LNCAP (cell line): Measurements from ENCODE around the gene SH3RF3.

Source experiments
- TF ChIP-seq, protein P1 (sequence below): fragments of 450-650 bp; IDR thresholded peaks from 2 replicates; pipeline ENCODE4 v1.5.1; 2017; ENCODE audit warnings: mild to moderate bottlenecking

SH3RF3 gene

DNA sequence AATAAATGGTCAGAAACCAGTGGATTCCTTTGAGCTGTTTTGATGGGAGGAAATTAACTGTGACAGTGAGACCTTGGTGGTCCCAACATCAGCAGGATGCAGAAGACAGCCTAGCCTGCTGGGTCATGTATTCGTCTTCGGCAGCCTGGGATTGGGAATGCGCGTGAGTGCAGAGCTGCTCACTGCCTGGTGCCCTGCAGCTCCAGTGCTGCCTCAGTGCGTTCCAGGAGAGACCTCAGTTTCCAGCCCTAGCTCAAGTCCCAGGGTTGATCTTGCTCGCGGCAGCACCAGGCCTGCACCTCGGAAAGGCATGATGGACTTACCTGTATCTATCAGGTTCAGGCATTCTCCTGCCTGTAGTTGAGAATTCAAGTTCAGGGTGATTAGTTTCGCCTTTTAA, 203.9 kb downstream of the SH3RF3 start:
- TF ChIP-seq, protein P1, sequence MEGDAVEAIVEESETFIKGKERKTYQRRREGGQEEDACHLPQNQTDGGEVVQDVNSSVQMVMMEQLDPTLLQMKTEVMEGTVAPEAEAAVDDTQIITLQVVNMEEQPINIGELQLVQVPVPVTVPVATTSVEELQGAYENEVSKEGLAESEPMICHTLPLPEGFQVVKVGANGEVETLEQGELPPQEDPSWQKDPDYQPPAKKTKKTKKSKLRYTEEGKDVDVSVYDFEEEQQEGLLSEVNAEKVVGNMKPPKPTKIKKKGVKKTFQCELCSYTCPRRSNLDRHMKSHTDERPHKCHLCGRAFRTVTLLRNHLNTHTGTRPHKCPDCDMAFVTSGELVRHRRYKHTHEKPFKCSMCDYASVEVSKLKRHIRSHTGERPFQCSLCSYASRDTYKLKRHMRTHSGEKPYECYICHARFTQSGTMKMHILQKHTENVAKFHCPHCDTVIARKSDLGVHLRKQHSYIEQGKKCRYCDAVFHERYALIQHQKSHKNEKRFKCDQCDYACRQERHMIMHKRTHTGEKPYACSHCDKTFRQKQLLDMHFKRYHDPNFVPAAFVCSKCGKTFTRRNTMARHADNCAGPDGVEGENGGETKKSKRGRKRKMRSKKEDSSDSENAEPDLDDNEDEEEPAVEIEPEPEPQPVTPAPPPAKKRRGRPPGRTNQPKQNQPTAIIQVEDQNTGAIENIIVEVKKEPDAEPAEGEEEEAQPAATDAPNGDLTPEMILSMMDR = no peak

DNA sequence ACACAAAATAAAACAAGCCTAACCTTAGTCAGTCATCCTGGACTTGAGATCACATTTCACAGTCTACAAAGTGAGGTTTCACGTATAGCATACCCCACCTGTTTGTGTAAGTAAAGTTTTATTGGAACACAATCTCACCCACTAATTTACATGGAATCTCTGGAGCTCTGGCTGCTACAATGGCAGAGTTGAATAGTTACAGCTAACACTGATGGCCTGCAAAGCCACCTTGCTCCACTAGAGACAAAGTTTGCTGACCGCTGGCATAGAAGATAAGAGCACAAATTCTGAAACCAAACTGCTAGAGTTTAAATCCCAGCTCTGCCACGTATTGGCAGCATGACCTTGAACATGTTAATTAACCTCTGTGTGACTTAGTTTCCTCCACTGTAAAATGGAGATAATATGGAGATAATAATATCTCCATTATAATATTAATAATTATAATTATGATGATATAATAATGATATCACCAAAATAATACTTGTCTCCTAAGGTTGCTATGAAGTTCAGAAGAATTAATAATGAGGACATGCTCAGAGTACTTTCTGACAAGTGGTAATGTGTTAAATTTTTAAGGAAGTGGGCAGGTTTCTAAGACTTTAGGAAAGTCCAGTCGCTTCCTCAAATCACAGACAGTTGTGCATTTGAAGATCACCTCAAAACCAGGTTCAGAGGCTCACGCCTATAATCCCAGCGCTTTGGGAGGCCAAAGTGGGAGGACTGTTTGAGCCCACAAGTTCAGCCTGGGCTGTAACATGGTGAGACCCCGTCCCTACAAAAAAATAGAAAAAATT, 204.6 kb downstream of the SH3RF3 start:
- TF ChIP-seq, protein P1 = no peak

DNA sequence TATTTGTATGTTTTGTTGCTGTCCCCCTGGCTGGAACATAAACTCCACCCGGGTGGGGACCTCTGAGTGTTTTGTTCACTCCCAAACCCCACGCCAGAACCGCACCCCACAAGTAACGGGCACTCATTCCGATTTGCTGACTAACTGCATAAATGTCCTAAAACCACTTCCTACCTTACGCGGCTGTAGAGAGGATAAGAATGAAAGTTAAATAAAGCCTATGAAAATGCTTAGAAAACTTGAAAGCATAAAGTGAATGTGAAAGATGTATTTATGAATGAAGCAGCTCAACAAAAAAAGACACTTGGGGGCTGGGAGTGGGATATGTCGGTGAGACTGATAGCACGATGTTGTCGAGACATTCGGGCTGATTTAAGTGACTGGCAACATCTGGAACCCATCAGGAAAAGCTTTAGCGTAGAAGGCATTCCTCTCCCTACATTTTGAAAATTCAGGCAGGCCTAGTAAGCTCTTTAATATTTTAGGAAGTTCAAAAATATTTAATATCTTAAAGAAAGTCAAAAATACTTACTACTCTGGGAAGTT, 206.7 kb downstream of the SH3RF3 start:
- TF ChIP-seq, protein P1 = no peak

DNA sequence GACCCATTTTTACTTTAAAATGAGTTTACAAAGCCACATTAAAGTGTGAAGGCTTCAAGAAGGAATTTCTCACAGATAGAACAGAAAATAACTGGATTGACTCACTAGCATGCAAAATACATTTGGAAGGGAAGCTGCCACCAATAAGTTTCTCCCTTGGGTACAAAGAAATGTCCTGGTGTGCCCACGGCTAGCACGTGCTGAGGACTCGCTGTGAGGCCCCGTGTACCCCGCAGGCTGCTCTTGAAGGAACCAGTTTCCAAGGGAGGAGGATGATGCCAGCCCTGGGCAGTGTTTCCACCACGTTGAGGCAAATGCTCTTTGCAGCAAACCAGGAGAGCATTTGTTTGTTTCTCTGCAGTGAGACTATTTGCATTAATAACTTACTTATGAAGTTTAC, 207.3 kb downstream of the SH3RF3 start:
- TF ChIP-seq, protein P1 = no peak

DNA sequence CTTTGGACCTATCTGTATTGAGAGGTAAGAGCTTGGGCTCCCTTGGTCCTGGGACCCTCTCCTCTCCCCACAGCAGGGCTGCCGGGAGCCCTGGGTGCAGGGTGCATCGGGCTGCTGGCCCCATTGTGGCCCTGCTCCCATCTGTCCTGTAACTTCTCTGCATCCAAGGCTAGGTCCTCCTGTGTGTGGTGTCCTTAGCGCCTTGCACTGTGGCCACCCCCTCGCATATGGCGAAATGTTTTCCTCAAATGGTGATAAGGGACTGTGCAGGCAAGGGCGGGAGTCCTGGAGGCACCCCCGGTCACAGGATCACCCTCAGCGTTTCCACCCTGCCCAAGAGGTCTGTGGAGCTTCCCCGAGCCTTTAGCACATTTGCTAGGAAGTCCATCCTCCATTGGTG, 208.2 kb downstream of the SH3RF3 start:
- TF ChIP-seq, protein P1 = no peak

DNA sequence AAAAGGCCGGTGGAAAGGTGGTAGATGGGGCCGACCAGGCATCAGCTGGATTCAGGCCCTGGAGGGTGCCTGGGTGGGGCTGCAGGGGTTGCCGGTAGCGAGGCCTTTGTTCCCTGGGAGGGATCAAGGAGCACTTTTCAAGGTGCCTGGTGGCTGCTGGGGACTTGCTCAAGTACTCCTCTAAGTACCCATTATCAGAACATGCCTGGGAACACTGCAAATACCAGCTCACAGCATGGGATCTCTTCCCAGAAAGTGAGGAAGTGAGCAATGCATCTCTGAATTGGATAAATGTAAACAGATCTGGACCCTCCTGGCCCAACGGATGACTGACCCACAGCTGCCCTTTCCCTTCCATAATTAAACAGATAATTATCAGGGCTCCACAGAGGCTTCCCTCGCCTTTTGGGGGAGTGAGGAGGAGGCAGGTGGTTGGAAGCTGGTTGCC, 210.5 kb downstream of the SH3RF3 start:
- TF ChIP-seq, protein P1 = no peak

DNA sequence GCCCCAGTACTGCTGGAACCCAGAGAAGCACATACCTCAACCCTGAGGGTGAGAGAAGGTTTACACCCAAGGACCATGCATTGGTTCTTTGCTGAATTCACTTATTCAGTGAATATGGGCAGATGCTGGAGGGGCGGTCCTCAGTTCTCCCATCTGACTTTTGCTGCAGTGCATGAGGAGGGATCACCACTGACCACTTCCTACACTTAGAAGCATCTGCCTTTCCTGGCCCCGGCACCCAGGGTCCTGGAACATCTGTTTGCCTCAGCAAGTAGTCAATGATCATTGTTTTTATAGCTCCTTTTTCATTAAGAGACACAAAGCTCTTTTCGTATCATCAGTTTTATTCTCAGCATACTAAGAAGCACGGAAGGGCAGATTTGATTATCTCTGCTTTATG, 211.4 kb downstream of the SH3RF3 start:
- TF ChIP-seq, protein P1 = no peak
